ENCODE measurements around the gene ITGA8. TPM values are rescaled to one million over a fixed set of nuclear protein-coding genes. Genes with fewer than 3 reads are reported as not detected.
A peak's percentile ranks its signal among the peaks of the same experiment; 100 is the strongest.

The ITGA8 gene
- total and polyA plus RNA-seq, 7 donors = 0.46 to 5.7 (median 0.81) TPM

GRCh38 chr10:15729890-15730289 is 10.2 kb upstream of the ITGA8 start:
- Histone ChIP-seq H3K9me3 (no peaks in the 10 kb centered on the region), H3K36me3 (no peaks in the 10 kb centered on the region), H3K27ac (no peak overlapping the region), H3K27me3 (no peaks in the 10 kb centered on the region), H3K4me1 (peaks cover 0 to 8% (median 3%) of the 10 kb centered on the region in 4 donors), H3K4me3 (no peak overlapping the region)
- DNase-seq = no peak
- 93 to 95% methylated on average over 7 of the region's 7 CpGs for WGBS, 2 donors
- intact Hi-C loops (cut with DNase I) = no loop called here
- TF ChIP-seq EP300 (IDR thresholded peaks at IDR 0.05) = no peak
- TF ChIP-seq POLR2A (IDR thresholded peaks at IDR 0.05) = no peak
- no peak for TF ChIP-seq CTCF (IDR thresholded peaks at IDR 0.05)
- no peak for TF ChIP-seq POLR2AphosphoS5 (IDR thresholded peaks at IDR 0.05)

GRCh38 chr10:15726042-15726441 is 6.3 kb upstream of the ITGA8 start:
- no peak for TF ChIP-seq POLR2A (IDR thresholded peaks at IDR 0.05)
- no peak for TF ChIP-seq CTCF (IDR thresholded peaks at IDR 0.05)
- no peak for TF ChIP-seq EP300 (IDR thresholded peaks at IDR 0.05)
- TF ChIP-seq POLR2AphosphoS5 (IDR thresholded peaks at IDR 0.05) = no peak
- WGBS, 2 donors = 71 to 75% methylated on average over 1 of the region's 1 CpG
- Histone ChIP-seq H3K27me3 (peaks cover 0 to 6% (median 0%) of the 10 kb centered on the region in 3 donors), H3K36me3 (no peaks in the 10 kb centered on the region), H3K27ac (no peak overlapping the region), H3K9me3 (no peaks in the 10 kb centered on the region), H3K4me1 (peaks cover 0 to 11% (median 9%) of the 10 kb centered on the region in 4 donors), H3K4me3 (no peak overlapping the region)
- intact Hi-C loops (cut with DNase I) = no loop called here
- no peak for DNase-seq

- WGBS, 2 donors = 2 to 8% methylated on average over 2 of the region's 2 CpGs
- no peak for DNase-seq
- H3K27ac ChIP-seq = no peak overlapping the region
- intact Hi-C loops (cut with DNase I) = no loop called here
- no peaks in the 10 kb centered on the region for H3K9me3 ChIP-seq
- TF ChIP-seq CTCF (IDR thresholded peaks at IDR 0.05) = peak in 1 of 4 experiments; percentile 47
- TF ChIP-seq EP300 (IDR thresholded peaks at IDR 0.05) = no peak
- no peak for TF ChIP-seq POLR2AphosphoS5 (IDR thresholded peaks at IDR 0.05)
- no peaks in the 10 kb centered on the region for H3K36me3 ChIP-seq
- H3K27me3 ChIP-seq = peaks cover 0 to 10% (median 0%) of the 10 kb centered on the region in 3 donors
- H3K4me3 ChIP-seq = no peak overlapping the region
- peaks cover 0 to 11% (median 9%) of the 10 kb centered on the region in 4 donors for H3K4me1 ChIP-seq
Measured at GRCh38 chr10:15725603-15726002, 5.9 kb upstream of the ITGA8 start.

DNA sequence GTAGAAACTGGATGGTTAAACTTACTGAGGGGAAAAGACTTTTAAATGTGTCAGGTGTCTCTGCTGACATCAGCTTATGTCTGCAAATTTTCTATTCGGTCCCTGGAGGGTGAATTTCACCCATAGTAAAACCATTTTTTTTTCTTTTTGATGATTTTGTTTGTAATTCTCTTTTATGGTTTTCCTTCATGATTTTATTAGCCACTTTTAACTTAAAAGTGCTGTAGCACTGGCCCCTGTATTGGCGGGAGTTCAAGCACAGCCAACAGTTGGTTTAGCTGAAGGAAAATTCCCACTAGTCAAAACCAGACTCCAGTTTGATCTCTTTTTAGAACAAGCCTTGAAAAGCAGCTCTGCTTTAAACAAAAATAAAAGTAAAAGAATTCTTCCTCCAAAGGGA is 5.0 kb upstream of the ITGA8 start:
- intact Hi-C loops (cut with DNase I) = loop anchor here (5.0 kb wide), 2 partner anchors 98 to 292 kb away; no protein-coding TSS in a partner anchor
- Histone ChIP-seq H3K27ac (no peak overlapping the region), H3K36me3 (no peaks in the 10 kb centered on the region), H3K4me1 (peaks cover 0 to 18% (median 15%) of the 10 kb centered on the region in 4 donors), H3K27me3 (peaks cover 4 to 19% (median 6%) of the 10 kb centered on the region in 3 donors), H3K9me3 (no peaks in the 10 kb centered on the region), H3K4me3 (no peak overlapping the region)
- 32 to 73% methylated on average over 2 of the region's 2 CpGs for WGBS, 2 donors
- DNase-seq = no peak
- TF ChIP-seq POLR2A (IDR thresholded peaks at IDR 0.05) = no peak
- TF ChIP-seq POLR2AphosphoS5 (IDR thresholded peaks at IDR 0.05) = no peak

- no peak for DNase-seq
- Histone ChIP-seq H3K9me3 (no peaks in the 10 kb centered on the region), H3K4me1 (peaks cover 0 to 27% (median 23%) of the 10 kb centered on the region in 4 donors), H3K27me3 (peaks cover 9 to 28% (median 14%) of the 10 kb centered on the region in 3 donors), H3K4me3 (no peak overlapping the region), H3K27ac (no peak overlapping the region), H3K36me3 (no peaks in the 10 kb centered on the region)
- TF ChIP-seq CTCF (IDR thresholded peaks at IDR 0.05) (no peak), POLR2AphosphoS5 (IDR thresholded peaks at IDR 0.05) (no peak), POLR2A (IDR thresholded peaks at IDR 0.05) (no peak)
- intact Hi-C loops (cut with DNase I) = loop anchor here (5.0 kb wide), 2 partner anchors 98 to 292 kb away; no protein-coding TSS in a partner anchor
- 83 to 85% methylated on average over 4 of the region's 4 CpGs for WGBS, 2 donors
Measured at GRCh38 chr10:15723803-15724202, 4.1 kb upstream of the ITGA8 start.
